ENCODE data around the gene UNC5C.

DNA sequence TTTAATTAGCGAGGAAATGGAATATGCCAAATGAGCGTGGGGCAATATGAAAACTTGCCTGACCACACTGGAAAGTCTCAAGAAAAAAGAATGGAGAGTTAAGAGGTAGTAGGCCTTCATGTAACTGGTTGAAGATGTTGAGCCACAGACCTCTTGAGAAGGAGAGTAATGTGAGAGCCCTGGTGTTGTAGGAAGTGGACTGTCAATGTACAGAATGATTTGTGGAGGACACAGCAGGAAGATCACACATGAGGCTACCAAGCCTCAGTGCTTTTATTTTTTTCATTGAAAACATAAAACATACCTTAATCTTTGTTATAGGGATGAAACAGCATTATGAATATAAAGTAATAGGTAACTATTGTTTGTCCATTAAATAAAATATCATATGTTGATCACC is 331.6 kb downstream of the UNC5C start:
- TF ChIP-seq, protein P1, sequence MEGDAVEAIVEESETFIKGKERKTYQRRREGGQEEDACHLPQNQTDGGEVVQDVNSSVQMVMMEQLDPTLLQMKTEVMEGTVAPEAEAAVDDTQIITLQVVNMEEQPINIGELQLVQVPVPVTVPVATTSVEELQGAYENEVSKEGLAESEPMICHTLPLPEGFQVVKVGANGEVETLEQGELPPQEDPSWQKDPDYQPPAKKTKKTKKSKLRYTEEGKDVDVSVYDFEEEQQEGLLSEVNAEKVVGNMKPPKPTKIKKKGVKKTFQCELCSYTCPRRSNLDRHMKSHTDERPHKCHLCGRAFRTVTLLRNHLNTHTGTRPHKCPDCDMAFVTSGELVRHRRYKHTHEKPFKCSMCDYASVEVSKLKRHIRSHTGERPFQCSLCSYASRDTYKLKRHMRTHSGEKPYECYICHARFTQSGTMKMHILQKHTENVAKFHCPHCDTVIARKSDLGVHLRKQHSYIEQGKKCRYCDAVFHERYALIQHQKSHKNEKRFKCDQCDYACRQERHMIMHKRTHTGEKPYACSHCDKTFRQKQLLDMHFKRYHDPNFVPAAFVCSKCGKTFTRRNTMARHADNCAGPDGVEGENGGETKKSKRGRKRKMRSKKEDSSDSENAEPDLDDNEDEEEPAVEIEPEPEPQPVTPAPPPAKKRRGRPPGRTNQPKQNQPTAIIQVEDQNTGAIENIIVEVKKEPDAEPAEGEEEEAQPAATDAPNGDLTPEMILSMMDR (IDR thresholded peaks at IDR 0.05): no peak
- no peak for TF ChIP-seq POLR2A (IDR thresholded peaks at IDR 0.05)
